NCI-H2081 treated with DMSO at 0.1 percent for 48 hours (cell line): ENCODE results near the gene INPP5D.
"Not testable (repeated sequence)": the region's sequence is repeated elsewhere in the genome, so short reads cannot be mapped to it uniquely, and the experiment has no call there.

Experiments
- DNase-seq: peaks from one replicate; lab custom pipeline; 2025; lab: John Stamatoyannopoulos, UW

INPP5D gene

GRCh38 chr2:233143700-233144331 is 83.7 kb downstream of the INPP5D start:
- DNase-seq, result no peak

GRCh38 chr2:233145726-233146125 is 85.6 kb downstream of the INPP5D start:
- DNase-seq, result no peak

GRCh38 chr2:233146194-233146593 is 86.1 kb downstream of the INPP5D start:
- DNase-seq, result no peak

GRCh38 chr2:233147136-233147828 is 87.1 kb downstream of the INPP5D start:
- no peak for DNase-seq

GRCh38 chr2:233147829-233148167 is 87.7 kb downstream of the INPP5D start:
- no peak for DNase-seq

- no peak for DNase-seq
These were observed 88.2 kb downstream of the INPP5D start for GRCh38 chr2:233148354-233148753.

- DNase-seq, result no peak
These were observed 92.4 kb downstream of the INPP5D start for GRCh38 chr2:233152541-233152940.

GRCh38 chr2:233153146-233153798 is 93.1 kb downstream of the INPP5D start:
- DNase-seq, result no peak

- DNase-seq, result no peak
These were observed 95.9 kb downstream of the INPP5D start for GRCh38 chr2:233156001-233156400.

- DNase-seq, result not testable (repeated sequence)
These were observed 96.3 kb downstream of the INPP5D start for GRCh38 chr2:233156461-233156860.

- no peak for DNase-seq
These were observed 101.6 kb downstream of the INPP5D start for GRCh38 chr2:233161730-233162129.

- no peak for DNase-seq
These were observed 102.6 kb downstream of the INPP5D start for GRCh38 chr2:233162770-233163169.

- no peak for DNase-seq
These were observed 103.5 kb downstream of the INPP5D start for GRCh38 chr2:233163486-233164103.

GRCh38 chr2:233164128-233164635 is 104.0 kb downstream of the INPP5D start:
- no peak for DNase-seq

GRCh38 chr2:233164967-233165366 is 104.8 kb downstream of the INPP5D start:
- no peak for DNase-seq

- no peak for DNase-seq
These were observed 105.4 kb downstream of the INPP5D start for GRCh38 chr2:233165543-233165894.

- no peak for DNase-seq
These were observed 105.9 kb downstream of the INPP5D start for GRCh38 chr2:233165895-233166661.

- no peak for DNase-seq
These were observed 108.3 kb downstream of the INPP5D start for GRCh38 chr2:233168445-233168844.

- DNase-seq, result no peak
These were observed 108.8 kb downstream of the INPP5D start for GRCh38 chr2:233168919-233169318.

GRCh38 chr2:233171344-233171743 is 111.2 kb downstream of the INPP5D start:
- no peak for DNase-seq

GRCh38 chr2:233173115-233173514 is 113.0 kb downstream of the INPP5D start:
- DNase-seq, result no peak

GRCh38 chr2:233174137-233174536 is 114.0 kb downstream of the INPP5D start:
- no peak for DNase-seq
